Activated T-helper 17 cell treated with anti-CD3 and anti-CD28 coated beads, Interleukin-2, amount 50 U/mL, for 72 hours (primary cell): ENCODE data around the gene TFG. TPM values are rescaled to one million over a fixed set of nuclear protein-coding genes. Genes with fewer than 3 reads are reported as not detected.

ENCODE experiments used
- ATAC-seq: fragments of 150-1000 bp; cut with Tn5 transposase; replicated peaks from 2 replicates; pipeline ENCODE4 v1.10.0; 2021; ENCODE audit warnings: mild to moderate bottlenecking, moderate library complexity
- H3K27ac Mint-ChIP-seq: one replicate; pipeline ENCODE4 v1.8.0; 2022; ENCODE audit warnings: mixed read lengths
- H3K27me3 Mint-ChIP-seq: one replicate; pipeline ENCODE4 v1.8.0; 2022; ENCODE audit warnings: mixed read lengths
- H3K36me3 Mint-ChIP-seq: one replicate; pipeline ENCODE4 v1.8.0; 2022; ENCODE audit warnings: low read depth, mild to moderate bottlenecking, mixed read lengths
- H3K4me1 Mint-ChIP-seq: one replicate; pipeline ENCODE4 v1.8.0; 2022; ENCODE audit warnings: mixed read lengths
- H3K4me3 Mint-ChIP-seq: one replicate; pipeline ENCODE4 v1.8.0; 2022; ENCODE audit warnings: mild to moderate bottlenecking, mixed read lengths
- H3K9me3 Mint-ChIP-seq: one replicate; pipeline ENCODE4 v1.8.0; 2022; ENCODE audit warnings: mixed read lengths
- total RNA-seq, 2 donors: library from RNA; stranded (reverse); gene quantifications; one replicate each; pipeline ENCODE4 v1.2.3, GENCODE V29; 2022

The TFG gene
- total RNA-seq, 2 donors from 2014 or later, result 49.5 to 71.8 TPM

DNA sequence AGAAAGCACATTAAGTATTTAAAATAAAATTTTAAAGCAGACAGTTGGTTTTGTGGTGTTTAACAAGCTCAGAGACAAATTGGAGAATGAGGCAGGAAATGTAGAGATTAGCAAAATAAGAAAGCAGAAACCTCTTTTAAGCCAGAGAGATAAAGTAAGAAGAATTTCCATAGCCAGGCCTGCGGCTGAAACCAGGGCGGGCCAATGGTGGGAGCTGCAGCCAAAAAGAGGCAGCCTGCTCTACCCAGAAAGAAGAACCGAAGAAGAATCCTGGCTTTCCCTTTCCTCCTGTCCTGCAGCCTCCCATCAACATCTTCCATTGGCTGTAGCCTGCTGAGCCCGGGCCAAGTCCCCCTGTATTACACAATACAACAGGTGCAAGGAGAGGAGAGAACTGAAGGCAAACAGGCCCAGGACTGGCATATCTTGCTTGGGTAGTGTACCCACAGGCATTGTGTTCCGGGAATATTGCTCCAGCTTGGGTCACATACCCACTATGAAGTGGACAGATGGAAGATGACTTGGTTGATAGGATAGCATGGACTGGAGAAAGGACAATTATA is 11.5 kb upstream of the TFG start:
- Mint-ChIP-seq H3K27me3 (peaks cover 36% of the 10 kb centered on the region), H3K4me3 (no peak overlapping the region), H3K9me3 (no peaks in the 10 kb centered on the region), H3K27ac (no peak overlapping the region), H3K4me1 (no peaks in the 10 kb centered on the region), H3K36me3 (no peaks in the 10 kb centered on the region)
- no peak for ATAC-seq

DNA sequence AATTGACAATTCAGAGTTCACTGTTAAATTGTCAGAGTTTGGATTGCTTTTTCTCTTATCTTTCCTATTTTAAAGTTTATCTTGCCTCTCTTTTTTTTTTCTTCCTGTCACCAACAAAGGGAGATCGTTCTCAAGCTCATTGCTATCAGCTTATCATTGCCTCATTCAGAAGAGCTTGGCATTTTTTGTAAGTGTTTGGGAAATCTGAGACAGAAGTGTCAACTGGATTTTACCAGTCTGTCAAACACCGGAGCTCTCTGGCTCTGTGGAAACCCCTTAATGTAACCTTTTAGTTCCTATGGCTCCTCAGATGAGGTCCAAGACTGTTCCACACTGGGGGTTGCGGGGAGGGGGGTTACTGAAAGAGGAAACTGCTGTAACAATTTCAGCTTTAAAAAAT is 10.6 kb upstream of the TFG start:
- Mint-ChIP-seq H3K36me3 (no peaks in the 10 kb centered on the region), H3K9me3 (no peaks in the 10 kb centered on the region), H3K4me1 (no peaks in the 10 kb centered on the region), H3K27ac (no peak overlapping the region), H3K4me3 (no peak overlapping the region), H3K27me3 (peaks cover 35% of the 10 kb centered on the region)
- no peak for ATAC-seq

DNA sequence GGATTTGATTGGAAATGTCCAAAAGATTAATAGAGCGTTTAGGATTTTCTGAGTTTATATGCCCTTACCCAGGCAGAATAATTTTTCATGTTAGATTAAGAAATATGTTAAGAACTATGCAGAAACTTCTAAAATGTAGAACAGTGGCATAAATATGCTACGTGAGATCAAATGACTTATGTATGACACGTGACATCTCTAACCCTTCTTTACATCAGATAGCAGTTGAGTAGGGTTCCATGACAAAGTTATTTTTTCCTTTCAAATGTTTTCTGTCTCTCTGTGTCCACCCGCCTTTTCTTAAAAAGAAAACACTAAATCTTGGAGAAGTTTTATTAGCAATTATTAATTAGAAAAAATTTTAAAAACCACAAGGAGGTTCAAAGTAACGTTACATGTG is 8.6 kb upstream of the TFG start:
- no peaks in the 10 kb centered on the region for H3K36me3 Mint-ChIP-seq
- H3K27ac Mint-ChIP-seq, result no peak overlapping the region
- H3K9me3 Mint-ChIP-seq, result no peaks in the 10 kb centered on the region
- no peak overlapping the region for H3K4me3 Mint-ChIP-seq
- H3K27me3 Mint-ChIP-seq, result peaks cover 32% of the 10 kb centered on the region
- ATAC-seq, result no peak
- no peaks in the 10 kb centered on the region for H3K4me1 Mint-ChIP-seq

DNA sequence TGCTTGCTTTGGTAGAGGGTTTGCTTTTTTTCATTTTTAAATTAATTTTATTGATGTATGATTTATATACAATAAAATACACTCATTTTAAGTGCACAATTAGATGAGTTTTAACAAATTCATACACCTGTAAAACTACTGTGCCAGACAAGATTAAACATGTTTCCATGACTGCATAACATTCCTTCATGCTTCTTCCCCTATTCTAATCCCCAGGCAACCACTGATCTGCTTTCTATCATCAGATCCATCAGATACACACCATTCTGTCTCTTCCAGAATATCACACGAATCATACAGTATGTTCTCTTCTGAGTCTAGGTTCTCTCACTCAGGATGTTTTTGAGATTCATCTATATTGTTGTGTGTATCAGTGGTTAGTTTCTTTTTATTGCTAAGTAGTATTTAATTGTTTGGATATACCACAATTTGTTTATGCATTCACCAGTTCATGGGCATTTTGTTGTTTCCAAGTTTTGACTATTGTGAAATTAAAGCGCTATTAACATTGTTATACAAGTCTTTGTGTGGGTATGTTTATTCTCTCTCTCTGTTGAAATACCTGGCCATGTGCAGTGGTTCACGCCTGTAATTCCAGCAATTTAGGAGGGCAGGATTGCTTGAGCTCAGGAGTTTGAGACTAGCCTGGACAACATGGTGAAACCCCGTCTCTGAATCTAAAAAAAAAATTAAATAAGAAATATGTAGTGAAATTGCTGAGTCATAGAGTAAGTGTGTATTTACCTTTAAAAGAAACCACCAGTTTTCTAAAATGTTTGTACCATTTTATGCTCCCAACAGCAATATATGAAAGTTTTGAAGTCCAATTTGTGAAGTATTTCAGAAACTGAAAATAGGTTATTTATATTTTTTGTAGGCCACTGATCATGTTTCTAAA is 7.0 kb upstream of the TFG start:
- no peak overlapping the region for H3K27ac Mint-ChIP-seq
- no peak overlapping the region for H3K4me3 Mint-ChIP-seq
- H3K36me3 Mint-ChIP-seq, result no peaks in the 10 kb centered on the region
- ATAC-seq, result no peak
- peaks cover 22% of the 10 kb centered on the region for H3K27me3 Mint-ChIP-seq
- no peaks in the 10 kb centered on the region for H3K9me3 Mint-ChIP-seq
- H3K4me1 Mint-ChIP-seq, result no peaks in the 10 kb centered on the region

DNA sequence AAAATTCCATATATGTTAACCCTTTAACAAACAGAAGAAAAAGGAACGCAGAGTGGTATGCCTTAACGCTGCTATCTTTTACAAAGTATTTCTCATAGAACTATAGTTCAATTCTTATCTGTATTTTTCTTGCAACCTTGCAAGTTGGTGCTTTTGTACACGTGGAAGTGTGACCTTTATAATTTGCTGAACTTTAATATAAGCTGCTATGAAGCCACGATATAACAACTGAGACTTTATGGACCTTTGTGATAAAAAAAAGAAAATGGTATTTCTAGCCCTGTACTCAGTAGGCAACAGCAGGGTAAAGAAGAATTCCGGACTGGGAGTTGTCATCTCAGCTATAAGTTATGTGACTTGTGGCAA is 6.3 kb upstream of the TFG start:
- no peak overlapping the region for H3K4me3 Mint-ChIP-seq
- H3K27ac Mint-ChIP-seq, result no peak overlapping the region
- H3K9me3 Mint-ChIP-seq, result no peaks in the 10 kb centered on the region
- H3K27me3 Mint-ChIP-seq, result peaks cover 15% of the 10 kb centered on the region
- no peaks in the 10 kb centered on the region for H3K4me1 Mint-ChIP-seq
- no peak for ATAC-seq
- no peaks in the 10 kb centered on the region for H3K36me3 Mint-ChIP-seq

DNA sequence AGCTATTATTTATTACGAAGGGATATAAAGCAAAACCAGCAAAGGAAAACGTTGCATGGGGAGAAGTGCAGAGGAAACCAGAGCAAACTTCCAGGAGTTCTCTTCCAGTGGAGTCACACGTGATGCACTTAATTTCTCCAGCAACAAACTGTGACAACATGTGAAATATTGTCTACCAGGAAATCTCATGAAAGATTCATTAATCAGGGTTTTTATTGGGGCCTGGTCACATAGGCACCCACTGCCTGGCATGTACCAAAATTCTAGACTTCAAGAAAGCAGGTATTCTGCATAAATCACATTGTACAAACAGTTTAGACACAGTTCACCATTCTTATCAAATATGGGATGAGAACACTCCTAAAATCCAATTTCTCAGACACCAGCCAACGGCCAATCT is 5.4 kb upstream of the TFG start:
- Mint-ChIP-seq H3K9me3 (peaks cover 5% of the 10 kb centered on the region), H3K36me3 (peaks cover 2% of the 10 kb centered on the region), H3K27ac (no peak overlapping the region), H3K27me3 (peaks cover 12% of the 10 kb centered on the region), H3K4me1 (peaks cover 8% of the 10 kb centered on the region), H3K4me3 (no peak overlapping the region)
- no peak for ATAC-seq

DNA sequence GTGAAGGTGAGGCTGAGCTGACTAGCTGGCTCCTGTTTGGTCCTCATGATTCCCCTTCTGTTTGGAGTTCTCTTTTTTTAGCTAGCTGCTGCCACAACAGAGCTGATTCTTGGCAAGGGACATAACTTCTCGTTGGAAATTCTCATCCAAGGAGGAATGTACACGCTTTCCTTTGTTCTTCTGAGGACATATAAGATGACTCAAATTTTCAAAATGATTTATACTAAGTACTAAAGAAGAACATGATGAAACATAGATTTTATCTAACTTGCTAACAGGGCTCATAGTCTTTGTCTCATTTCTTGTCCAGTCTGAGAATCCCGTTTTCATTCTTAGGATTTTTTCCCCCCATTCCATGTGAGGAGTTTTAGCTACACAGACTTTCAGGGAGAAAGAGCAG is 2.9 kb upstream of the TFG start:
- no peak overlapping the region for H3K4me3 Mint-ChIP-seq
- H3K4me1 Mint-ChIP-seq, result peaks cover 18% of the 10 kb centered on the region
- peaks cover 5% of the 10 kb centered on the region for H3K9me3 Mint-ChIP-seq
- no peak for ATAC-seq
- no peak overlapping the region for H3K27ac Mint-ChIP-seq
- peaks cover 8% of the 10 kb centered on the region for H3K27me3 Mint-ChIP-seq
- H3K36me3 Mint-ChIP-seq, result peaks cover 23% of the 10 kb centered on the region

DNA sequence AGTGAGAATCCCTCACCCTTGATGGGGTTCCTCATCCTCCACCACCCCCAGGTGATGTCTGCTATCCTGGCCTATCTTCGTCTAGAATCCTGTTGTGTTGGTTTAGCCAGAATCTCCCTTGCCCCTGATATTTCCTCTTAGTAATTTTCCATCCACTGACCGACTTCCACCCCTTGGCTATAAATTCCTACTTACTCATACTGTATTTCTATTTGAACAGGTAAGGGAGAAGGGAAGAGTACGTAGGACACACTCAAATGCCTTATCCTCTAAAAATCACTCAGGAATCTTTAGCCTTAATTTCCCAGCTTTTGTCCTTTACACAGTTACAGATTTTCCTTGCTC is 678 bp upstream of the TFG start:
- H3K27ac Mint-ChIP-seq, result peak overlapping the region; percentile 94

DNA sequence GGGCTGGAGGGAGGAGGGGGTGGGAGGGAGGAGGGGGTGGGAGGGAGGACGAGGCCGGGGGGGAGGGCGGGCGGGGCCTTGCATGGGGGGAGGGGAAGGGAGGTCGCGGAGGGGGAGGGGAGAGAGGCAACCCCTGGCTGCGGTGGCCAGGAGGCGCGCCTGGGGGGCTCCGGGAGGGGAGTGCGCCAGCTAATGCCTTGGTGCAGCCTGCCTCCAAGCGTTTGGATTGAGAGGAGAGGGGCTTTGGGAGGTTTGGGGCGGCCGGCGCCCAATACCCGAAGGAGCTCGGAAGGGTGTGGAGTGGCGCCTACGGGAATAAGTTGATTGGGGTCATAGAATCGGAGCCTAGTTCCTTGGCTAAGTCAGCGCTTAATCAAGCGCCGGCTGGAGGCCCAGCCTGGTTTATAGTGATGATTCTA is 557 bp downstream of the TFG start:
- peaks cover 36% of the 10 kb centered on the region for H3K4me1 Mint-ChIP-seq
- ATAC-seq, result no peak

More for the DNA sequence above, 678 bp upstream of the TFG start:
- peak overlapping the region; percentile 88 for H3K4me3 Mint-ChIP-seq
- peaks cover under 1% of the 10 kb centered on the region for H3K27me3 Mint-ChIP-seq
- peaks cover 45% of the 10 kb centered on the region for H3K36me3 Mint-ChIP-seq
- ATAC-seq, result no peak
- peaks cover 35% of the 10 kb centered on the region for H3K4me1 Mint-ChIP-seq
- peaks cover 5% of the 10 kb centered on the region for H3K9me3 Mint-ChIP-seq

DNA sequence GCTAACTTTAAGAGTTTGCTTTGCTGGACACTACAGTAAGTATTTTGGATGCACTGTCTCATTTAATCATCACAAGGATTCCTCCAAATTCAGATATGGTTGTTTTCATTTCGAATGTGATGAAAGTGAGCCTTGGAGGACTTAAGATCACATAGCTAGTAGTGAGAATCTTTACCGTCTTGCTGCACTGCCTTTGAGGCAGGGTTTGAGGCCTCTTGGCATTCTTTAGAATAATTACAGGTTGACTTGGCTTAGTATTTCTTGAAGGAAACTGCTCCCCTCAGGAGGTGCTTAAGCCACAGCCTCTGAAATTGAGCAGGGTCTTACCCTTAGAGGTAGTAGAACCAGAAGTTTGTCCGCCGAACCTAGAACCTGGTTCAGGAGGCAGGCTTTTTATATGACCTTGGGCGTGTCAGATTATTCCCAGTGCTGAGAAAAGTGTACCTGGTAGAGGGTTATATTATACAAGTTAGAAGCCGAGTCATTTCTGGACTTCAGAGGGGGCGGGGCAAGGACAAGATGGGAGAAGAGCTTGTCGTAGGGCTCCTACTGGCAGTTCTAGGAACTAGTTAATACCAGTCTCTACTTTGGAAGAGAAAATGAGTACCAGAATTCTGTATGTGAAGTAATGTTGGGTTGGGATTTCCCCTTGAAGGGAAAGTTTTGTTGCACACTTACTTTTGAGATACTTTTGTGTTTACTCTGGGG is 1.1 kb downstream of the TFG start:
- no peaks in the 10 kb centered on the region for H3K27me3 Mint-ChIP-seq
- H3K9me3 Mint-ChIP-seq, result peaks cover 5% of the 10 kb centered on the region
- peak overlapping the region; percentile 94 for H3K27ac Mint-ChIP-seq
- peak overlapping the region; percentile 88 for H3K4me3 Mint-ChIP-seq
- peaks cover 63% of the 10 kb centered on the region for H3K36me3 Mint-ChIP-seq
- peaks cover 42% of the 10 kb centered on the region for H3K4me1 Mint-ChIP-seq
- ATAC-seq, result peak; percentile 71

More for the DNA sequence above, 557 bp downstream of the TFG start:
- Mint-ChIP-seq H3K27me3 (no peaks in the 10 kb centered on the region), H3K27ac (peak overlapping the region; percentile 94), H3K9me3 (peaks cover 5% of the 10 kb centered on the region), H3K36me3 (peaks cover 58% of the 10 kb centered on the region), H3K4me3 (peak overlapping the region; percentile 88)

DNA sequence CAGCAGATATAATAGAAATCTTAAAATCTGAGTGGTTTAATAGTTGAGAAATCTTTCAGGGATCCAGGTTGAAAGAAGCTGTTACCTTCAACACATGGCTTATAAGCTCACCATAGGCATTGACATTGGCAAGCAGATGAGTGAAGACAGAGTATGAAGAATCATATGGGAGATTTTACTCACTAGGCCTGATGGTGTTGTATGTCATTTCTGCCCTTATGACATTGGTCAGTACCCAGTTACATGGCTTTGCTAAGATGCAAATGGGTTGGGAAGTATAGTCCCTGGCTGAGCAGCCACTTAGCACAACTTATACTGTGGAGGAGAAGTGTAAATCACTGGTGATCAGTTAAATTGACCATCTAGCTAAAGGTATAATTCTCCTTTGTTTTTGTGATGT is 5.9 kb downstream of the TFG start:
- H3K4me1 Mint-ChIP-seq, result peaks cover 53% of the 10 kb centered on the region
- peak; percentile 17 for ATAC-seq
- no peak overlapping the region for H3K27ac Mint-ChIP-seq

DNA sequence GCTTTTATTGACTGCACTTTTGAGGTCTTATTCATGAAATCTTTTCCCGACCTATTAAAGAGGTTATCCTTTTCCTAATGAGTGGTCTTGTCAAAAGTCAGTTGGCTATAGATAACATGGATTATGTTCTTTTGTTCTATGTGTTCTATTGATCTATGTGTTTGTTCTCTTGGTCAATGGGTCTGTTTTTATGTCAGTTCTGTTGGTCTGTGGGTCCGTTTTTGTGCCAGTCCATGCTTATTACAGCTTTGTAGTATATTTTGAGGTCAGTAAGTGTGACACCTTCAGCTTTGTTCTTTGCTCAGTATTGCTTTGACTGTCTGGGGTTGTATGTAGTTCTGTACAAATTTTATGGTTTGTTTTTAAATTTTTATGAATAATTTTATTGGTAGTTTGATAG is 7.8 kb downstream of the TFG start:
- peaks cover 39% of the 10 kb centered on the region for H3K4me1 Mint-ChIP-seq
- no peaks in the 10 kb centered on the region for H3K9me3 Mint-ChIP-seq
- ATAC-seq, result no peak
- peak overlapping the region; percentile 36 for H3K4me3 Mint-ChIP-seq
- no peaks in the 10 kb centered on the region for H3K27me3 Mint-ChIP-seq
- H3K36me3 Mint-ChIP-seq, result peaks cover 100% of the 10 kb centered on the region
- H3K27ac Mint-ChIP-seq, result no peak overlapping the region

More for the DNA sequence above, 5.9 kb downstream of the TFG start:
- peaks cover 100% of the 10 kb centered on the region for H3K36me3 Mint-ChIP-seq
- H3K4me3 Mint-ChIP-seq, result no peak overlapping the region
- H3K27me3 Mint-ChIP-seq, result no peaks in the 10 kb centered on the region
- H3K9me3 Mint-ChIP-seq, result no peaks in the 10 kb centered on the region

DNA sequence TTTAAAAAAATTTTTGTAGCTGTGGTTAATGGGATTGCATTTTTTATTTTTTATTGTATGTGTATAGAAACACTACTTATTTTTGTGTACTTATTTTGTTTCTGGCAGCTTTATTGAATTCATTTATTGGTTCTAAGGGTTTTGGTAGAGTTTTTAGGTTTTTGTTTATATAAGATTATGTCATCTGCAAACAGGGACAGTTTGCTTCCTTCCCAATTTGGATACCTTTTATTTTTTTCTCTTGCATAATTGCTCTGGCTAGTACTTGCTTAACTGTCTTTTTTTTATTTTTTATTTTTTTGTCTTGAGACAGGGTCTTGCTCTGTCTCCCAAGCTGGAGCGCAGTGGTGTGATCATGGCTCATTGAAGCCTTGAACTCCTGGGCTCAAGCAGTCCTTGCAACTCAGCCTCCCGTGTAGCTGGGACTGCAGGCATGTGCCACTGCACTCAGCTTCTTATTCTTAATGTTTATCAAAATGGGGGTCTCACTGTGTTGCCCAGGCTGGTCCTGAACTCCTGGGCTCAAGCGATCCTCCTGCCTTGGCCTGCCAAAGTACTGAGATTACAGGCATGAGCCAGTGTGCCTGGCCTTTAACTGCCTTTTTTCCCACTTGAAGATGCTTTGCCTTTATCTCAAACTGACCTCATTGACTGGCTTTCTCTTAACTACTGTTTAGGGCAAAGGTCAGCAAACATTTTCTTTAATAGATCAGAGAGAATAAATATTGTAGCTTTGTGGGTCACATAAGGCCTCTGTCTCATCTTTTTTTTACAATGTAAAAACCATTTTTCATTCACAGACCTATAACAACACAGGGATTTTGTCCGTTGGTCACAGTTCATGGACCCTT is 8.6 kb downstream of the TFG start:
- Mint-ChIP-seq H3K4me1 (peaks cover 31% of the 10 kb centered on the region), H3K27ac (no peak overlapping the region), H3K27me3 (no peaks in the 10 kb centered on the region), H3K9me3 (no peaks in the 10 kb centered on the region), H3K36me3 (peaks cover 100% of the 10 kb centered on the region), H3K4me3 (no peak overlapping the region)
- no peak for ATAC-seq

DNA sequence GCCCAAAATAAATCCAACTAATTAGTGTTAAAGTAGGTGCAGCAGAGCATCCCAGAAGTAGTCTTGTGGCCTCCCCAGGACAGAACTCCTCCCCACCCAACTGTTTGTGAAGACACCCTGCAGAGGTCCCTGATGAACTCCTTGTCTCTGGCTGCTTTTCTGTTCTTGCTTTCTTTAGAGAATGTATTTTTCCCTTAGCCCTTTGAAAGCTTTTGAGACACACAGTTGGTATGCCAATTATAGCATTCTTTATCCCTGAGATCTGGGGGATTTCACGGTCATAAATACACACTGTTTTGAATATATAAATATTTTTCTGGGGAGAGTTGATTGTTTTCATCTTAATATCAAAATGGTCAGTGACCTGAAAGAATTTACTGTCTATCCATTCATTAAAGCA is 9.8 kb downstream of the TFG start:
- peaks cover 100% of the 10 kb centered on the region for H3K36me3 Mint-ChIP-seq
- no peak overlapping the region for H3K4me3 Mint-ChIP-seq
- H3K9me3 Mint-ChIP-seq, result no peaks in the 10 kb centered on the region
- peaks cover 28% of the 10 kb centered on the region for H3K4me1 Mint-ChIP-seq
- ATAC-seq, result no peak
- no peaks in the 10 kb centered on the region for H3K27me3 Mint-ChIP-seq
- H3K27ac Mint-ChIP-seq, result no peak overlapping the region
